ENCODE results near the gene FGFRL1.

Gene FGFRL1, protein sequence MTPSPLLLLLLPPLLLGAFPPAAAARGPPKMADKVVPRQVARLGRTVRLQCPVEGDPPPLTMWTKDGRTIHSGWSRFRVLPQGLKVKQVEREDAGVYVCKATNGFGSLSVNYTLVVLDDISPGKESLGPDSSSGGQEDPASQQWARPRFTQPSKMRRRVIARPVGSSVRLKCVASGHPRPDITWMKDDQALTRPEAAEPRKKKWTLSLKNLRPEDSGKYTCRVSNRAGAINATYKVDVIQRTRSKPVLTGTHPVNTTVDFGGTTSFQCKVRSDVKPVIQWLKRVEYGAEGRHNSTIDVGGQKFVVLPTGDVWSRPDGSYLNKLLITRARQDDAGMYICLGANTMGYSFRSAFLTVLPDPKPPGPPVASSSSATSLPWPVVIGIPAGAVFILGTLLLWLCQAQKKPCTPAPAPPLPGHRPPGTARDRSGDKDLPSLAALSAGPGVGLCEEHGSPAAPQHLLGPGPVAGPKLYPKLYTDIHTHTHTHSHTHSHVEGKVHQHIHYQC

DNA sequence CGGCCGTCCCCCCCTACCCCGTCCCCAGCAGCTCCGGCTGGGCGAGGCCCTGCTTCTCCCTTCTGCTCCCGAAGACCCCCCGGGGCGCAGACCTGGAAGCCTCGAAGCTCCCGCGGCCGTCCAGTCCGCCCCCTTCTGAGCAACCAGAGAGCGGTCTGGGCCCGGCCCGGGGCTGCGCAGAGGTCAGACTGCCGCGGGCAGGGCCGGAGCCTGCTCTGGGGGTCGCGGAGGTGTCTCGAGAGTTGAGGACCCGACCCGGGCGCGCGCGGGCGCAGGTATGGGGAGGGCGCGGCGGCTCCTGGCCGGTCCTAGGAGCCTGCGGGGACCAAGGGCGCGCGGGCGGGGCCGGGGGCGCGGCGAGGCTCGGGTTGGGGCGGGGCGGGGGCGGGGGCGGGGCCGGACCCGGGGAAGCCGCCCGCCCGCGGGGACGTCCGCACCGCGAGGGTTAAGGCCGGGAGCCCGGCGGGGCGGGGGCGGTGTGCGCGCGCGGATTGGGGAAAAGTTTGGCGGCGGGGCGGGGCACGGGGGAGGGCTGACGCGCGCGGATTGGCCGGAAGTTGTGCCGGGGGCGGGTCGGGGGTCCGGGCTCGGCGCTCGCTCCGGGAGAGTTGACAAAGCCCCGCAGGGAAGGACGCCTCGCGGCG is at the start of gene FGFRL1:
FGFRL1 (plus strand) TSS at position 605 of the 644 bp plus-strand sequence. CDS start 860 bp downstream, outside the sequence.
- DNase-seq (ENCODE audit: low read depth), result no peak

DNA sequence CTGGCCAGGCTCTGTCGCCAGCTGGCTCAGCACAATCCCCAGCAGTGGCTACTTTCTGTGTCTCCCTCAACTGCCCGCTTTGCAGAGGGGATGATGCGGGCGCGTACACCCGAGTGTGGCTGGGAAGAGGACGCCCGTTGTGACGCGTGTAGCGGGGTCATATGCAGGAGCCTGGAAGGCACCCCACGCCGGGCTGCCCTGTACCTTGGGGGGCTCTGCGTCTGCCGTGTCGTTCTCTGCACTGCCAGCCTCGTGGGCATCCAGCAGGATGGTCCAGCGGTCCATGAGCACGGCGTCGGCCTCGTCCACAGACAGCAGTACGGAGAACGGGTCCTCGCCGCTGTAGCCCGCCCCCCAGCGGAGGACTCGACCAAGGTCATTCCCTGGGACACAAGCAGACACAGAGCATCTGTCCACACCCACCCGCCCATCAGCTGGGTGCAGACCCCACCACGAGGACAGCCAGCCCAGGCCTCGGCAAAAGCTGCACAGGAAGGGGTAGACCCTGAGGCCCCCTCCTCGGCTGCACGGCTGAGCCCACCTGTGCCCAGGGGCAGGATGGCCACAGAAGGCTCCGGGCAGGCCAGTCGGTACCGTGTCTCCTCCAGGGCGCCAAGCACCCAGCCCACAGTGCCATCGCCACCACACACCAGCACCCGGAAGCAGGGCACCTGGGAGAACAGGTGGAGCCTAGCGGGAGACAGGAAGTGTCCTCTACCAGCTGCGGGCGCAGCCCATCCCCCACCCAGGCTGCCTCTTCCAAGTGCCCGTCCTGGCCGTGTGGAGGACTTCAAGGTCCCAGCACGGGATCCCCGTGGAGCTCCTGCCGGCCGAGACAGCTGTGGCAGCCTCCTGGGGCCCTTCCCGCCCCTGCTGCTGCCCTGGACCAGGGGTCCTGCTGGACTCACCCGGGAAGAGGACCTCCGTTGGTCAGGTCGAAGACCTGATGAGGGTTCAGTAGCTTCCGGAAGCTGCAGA is 48.9 kb upstream of the FGFRL1 start:
- no peak for DNase-seq (ENCODE audit: low read depth)

DNA sequence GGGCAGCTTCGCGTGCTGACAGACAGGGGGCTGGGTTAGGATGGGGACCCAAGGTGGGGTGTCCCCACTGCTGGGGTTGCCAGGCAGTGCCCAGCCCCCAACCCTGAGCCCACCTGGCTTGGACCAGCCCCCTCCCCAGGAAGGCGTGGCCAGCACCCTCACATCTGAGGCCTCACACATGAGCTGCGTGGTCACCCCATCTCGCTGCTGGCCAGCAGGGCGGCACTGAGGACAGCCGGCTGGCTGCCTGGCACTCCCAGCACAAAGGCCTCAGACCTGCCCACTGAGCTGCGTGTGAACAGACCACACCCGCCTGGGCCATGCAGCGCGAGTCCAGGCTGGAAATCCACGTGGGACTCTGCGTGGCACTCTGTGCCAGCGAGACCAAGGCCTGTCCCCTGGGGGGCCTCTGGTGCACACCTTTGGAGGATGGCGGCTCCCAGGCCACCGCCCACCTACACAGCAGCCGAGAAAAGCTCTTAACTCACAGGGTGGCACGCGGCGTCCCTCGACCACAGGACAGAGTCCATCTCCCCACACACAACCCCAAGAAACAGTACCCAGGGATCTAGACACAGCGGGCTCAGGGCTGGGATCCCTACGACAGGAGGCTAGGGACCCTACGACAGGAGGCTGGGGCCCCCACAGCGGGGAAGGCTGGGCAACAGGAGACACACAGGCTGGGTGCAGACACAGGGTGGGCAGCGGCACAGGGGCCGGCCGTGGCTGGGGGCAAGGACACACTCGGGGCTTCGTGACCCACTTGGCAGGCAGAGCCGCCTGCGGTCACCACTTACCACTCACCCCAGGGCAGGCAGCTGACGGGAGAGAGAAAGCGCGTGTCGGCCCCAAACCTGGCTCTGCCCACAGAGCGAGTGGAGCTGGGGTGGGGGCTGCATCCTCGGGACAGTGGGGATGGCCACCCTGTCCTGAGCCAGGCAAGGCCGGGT is 47.9 kb upstream of the FGFRL1 start:
- DNase-seq (ENCODE audit: low read depth), result no peak

DNA sequence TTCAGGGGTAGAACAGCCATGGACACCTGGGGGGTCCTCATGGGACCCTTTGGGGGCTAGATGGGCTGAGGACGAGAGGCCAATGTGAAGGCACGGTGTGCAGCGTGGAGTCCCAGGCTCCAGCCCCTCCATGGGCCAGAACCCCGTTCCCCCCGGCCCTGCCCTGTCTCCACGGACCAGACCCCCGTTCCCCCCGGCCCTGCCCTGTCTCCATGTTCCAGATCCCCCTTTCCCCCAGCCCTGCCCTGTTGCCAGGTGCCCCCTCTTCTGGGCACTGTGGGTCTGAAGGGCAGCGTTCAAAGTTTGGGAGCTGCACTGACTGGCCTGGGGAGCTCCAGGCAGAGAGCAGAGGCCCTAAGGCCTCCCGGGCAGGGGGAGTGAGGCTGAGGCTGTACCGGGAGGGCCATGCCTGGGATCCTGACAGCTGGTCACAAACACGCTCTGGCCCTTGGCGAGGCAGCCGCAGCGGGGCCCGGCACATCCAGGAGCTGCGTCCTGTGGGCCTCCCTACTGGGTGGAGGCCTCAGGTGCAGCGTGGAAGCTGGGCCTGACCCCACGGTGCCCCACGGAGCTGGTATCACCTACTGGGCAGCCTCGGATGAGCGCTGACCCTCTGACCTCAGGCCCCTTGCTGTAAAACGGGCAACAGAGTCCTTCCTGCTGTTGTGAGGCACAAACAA is 46.9 kb upstream of the FGFRL1 start:
- no peak for DNase-seq (ENCODE audit: low read depth)

DNA sequence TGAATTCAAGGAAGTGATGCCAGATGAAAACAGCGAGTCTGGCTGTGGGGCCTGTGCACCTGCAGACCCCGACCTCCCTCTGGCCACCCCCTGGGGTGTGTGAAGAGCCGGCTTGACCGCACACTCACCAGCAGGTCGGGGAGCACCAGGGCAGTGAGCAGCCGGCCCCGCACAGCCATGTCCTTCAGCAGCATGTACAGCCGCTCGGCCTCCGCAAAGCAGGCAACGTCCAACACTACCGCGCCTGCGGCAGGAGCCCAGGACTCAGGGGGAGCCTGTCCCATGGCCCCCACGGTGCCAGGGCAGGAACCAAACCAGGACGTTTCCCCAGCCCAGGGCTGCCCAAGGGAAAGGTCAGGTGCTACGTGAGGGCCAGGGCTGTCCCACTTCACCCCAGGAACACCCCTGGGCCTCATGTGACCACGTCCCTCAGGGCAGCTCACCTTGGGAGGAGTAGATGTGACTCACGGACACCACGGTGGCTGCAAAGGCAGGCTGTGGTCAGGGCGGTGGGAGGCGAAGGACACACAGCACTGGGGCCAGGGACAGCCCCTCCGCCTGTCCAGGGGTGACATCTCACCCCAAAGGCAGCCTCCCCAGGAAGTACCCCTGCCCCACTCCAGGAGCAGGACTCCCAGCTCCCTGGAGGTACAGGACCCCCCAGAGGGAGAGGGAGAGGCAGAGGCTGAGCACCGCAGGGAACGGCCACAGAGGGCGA is 46.2 kb upstream of the FGFRL1 start:
- DNase-seq (ENCODE audit: low read depth), result no peak

DNA sequence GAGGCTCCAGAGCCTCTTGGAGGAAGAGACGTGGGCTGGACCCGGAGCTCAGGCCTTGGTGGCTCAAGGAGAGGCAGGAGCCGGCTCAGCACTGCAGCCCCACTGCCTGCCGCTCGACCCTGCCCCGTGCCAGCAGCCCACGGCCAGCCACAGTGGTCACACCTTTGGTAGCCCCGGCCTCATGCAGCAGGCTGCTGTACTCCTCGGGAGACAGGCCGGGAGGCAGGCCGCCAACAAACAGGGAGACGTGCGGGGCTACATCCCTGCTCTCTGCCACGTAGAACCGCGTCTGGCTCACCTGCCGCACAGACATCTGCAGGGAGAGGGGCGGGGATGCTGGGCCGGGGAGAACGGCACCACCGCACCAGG is 45.7 kb upstream of the FGFRL1 start:
- DNase-seq (ENCODE audit: low read depth), result no peak

DNA sequence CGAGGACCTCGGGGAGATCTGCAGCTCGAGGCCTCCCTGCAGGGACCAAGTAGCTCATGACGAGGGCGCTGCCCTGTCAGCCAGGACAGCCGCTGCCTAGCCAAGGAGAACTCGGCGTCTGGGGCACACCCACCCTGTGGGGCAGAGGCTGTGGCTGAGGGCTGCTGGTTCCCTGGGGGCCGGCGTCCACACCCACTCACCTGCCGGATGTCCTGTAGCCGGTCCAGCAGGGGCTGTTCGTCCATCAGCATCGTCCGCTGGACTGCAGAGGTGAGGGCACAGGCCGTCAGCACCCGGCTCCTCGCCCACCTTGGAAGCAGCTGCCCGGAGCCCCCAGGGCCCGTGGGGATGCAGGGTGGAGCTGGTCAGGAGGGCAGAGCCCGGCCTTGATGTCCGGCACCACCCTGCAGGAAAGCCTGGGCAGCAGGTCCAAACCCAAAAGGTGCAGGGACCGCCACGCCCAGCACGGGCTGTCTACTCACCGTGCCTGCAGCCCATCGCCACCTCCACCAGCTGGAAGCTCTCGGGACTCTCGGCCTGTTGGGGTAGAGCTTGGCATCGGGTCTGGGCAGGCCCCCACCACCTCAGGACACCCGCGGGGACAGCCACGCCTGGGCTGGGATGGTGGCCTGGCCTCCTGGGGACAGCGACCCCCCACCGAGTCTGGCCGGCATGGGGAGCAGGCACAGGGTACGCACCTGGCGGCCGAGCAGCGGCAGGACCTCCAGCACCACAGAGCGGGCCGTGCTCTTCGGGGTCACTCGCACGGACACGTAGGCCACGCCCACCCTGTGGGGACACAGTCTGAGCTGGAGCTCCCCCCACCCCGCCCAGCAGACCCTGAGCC is 44.9 kb upstream of the FGFRL1 start:
- no peak for DNase-seq (ENCODE audit: low read depth)

DNA sequence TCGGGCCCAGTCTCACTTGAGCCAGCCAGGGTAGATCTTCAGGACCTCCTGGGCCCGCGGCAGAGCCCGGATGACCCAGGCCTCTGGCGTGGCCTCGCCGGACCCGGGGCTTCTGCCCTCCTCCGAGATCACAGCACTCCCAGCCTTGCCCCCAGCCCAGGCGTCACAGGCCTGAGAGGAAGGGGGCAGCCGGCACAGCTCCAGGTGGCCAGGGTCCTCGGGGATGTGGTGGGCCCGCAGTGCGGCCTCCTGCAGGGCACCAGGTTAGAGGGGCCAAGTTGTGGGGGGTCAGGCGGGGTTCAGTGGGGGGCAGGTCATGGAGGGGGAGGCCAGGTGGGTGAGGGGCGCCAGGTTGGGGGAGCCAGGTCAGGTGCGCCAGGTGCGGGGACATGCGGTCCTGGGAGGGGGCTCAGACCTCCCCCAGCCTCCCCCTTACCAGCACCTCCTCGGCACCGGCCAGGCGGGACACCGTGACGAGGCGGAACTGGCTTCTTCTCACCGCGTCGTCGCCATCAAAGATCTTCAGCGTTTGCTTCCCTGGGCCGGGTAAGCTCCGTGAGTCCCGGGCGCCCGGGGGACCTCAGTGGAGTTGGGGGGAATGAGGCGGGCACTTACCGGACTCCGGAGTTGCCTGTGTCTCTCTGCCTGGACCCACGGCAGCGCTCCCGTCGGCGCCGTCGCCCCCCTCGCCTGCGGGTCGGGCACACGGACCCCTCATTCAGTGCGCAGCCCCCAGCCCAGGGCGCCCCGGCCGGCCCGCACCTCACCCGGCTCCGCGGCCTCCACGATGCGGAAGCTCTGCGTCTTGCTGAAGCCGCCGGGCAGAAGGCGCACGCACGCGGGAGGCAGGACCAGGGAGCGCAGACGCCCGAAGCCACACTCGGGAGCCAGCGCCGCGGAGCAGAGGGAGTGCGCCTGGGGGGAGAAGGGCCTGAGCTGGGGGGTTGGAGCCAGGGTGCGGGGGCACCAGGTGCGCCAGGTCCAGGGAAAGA is 44.0 kb upstream of the FGFRL1 start:
- no peak for DNase-seq (ENCODE audit: low read depth)

DNA sequence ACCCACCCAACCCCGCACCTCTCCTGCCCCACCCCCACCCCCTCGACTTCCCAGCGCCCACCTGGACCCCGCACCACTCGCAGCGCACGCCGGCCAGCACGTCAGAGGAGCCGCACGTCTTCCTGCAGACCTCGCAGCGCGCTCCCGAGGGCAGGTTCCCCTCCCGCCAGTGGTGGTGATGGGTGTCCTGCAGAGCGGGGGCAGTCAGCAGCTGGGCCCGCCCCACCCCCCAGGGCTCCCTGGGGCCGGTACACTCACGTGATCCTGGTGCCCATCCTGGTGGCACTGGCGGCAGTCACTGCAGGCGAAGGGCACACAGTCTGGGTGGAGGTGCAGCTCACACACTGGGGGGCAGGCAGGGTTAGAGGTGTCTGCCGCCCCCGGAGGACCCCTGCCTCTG is 43.2 kb upstream of the FGFRL1 start:
- no peak for DNase-seq (ENCODE audit: low read depth)

DNA sequence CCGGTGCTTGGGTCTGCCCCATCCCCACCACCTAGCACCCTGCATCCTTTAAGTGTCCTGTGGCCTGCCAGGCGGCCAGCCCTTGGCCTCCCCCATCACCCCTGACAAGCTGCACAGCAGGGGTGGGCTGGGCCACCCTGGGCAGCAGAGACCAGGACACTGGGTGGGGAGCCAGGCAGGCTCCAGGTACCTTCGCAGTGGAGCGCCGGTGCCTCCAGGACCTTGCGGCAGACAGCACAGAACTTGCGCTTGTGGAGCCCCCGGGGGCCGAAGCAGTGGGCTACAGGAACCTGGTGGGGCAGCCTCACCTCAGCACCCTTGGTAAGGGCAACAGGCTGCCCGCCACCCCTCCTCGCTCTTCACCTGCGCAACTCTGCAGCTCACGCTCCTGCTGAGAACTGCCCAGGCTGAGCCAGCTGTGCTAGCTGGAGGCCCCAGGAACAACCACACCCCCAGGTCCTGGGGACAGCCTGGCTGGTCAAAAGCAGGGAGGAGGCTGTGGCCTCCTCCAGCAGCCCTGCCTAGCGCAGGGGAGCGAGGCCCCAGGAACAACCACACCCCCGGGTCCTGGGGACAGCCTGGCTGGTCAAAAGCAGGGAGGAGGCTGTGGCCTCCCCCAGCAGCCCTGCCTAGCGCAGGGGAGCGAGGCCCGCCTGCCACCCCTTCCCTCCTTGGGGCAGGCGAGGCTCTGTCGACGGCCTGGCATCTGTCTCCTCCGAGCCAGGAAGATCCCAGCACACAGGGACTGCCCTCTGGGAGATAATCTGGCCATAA is 42.6 kb upstream of the FGFRL1 start:
- no peak for DNase-seq (ENCODE audit: low read depth)

DNA sequence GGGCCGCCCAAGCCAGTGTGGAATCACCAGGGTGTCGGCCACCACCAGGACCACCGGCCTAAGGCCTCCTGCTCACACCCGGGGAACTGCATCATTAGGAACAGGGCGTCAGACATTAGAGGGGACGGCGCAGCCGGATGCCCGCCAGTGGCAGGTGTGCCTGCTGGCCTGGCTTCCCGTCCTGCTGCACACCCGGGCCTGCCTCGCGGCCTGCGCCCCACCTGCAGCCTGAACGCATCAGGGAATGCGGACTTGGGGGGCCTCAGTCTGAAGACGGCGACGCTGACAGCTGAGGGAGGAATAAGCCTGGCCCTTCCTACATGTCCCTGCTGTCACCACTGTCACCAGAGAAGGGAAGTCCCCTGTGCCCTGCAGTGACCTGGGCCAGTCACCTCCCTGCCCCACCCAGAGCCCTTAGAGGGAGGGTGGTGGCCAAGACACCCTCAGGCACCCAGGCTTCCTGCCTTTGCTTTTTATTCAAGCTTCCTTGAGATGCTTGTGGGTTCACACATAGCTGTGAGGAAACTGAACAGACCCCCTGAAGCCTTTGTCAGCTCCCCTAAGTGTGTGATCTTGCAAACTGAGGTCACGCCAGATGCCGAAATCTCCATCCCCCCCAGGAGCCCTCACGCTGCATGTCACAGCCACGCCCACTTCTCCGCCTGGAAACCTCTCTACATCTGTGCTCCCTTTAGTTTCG is 41.2 kb upstream of the FGFRL1 start:
- DNase-seq (ENCODE audit: low read depth), result no peak

DNA sequence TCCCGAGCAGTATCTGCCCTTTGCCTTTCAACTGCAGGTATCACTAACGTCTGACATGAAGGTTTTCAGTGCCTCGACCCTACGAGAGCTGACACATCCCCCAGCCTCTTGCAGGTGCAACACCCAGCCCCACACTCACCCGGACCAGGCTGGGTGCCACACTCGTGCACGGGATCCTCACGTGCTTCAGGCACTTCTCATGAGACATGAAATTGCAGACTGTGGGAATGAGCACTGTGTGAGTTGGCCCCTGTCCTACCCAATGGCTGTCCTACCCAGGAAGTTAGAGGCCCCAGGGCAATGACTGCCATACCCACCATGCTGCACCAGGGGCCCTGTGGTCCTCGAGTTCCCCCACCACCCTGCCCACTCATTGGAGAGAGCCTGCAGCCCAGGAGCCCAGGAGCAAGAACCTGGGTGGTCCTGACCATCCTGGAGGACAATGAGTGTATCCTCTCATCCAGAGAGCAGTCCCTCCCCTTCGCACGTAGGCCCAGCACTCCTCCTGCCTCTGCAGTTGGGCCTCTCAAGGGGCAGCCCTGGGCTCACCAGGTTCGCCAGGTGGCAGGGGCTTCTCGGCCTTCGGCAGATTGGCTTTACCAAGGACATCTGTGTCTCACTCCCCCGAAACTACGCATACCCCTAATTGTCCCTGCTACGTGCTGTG is 40.4 kb upstream of the FGFRL1 start:
- no peak for DNase-seq (ENCODE audit: low read depth)

DNA sequence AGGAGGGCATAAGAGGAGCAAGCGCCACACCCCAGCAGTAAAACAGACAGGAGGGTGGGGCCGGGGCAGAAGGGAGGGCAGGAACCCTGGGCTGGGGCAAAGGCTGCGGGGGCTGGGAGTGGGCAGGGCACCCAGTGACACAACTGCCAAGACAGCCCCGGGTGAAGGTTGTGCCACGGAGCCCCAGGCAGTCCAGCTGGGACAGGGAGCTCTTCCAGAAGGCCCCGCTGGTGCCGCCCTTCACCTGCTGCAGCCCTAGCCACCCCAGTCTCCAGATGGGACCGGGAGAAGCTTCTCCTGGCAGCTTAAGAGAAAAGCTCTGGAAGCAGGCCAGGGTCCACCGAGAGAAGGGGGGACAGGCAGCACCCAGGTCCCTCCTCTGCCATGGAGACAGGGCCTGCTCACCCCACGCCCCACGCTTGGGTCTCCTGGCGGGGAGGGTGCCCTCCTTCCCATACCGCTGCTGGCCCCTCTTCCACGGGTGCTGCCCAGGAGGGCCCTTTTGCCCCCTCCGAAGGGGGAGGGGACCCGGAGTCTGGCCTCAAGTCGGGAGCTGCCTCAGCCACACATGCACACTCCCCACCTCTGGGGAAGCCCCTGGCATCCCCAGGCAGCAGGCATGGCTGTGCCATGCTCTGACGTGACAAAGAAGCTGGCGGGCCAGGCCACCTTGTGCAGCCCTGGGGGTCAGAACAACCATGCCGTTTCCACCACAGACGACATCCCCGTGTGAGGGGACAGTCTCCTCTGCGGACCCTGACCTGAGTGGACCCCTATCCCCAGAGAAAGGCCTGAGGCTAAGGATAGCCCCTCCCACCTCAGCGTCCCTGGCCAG is 39.5 kb upstream of the FGFRL1 start:
- DNase-seq (ENCODE audit: low read depth), result no peak

DNA sequence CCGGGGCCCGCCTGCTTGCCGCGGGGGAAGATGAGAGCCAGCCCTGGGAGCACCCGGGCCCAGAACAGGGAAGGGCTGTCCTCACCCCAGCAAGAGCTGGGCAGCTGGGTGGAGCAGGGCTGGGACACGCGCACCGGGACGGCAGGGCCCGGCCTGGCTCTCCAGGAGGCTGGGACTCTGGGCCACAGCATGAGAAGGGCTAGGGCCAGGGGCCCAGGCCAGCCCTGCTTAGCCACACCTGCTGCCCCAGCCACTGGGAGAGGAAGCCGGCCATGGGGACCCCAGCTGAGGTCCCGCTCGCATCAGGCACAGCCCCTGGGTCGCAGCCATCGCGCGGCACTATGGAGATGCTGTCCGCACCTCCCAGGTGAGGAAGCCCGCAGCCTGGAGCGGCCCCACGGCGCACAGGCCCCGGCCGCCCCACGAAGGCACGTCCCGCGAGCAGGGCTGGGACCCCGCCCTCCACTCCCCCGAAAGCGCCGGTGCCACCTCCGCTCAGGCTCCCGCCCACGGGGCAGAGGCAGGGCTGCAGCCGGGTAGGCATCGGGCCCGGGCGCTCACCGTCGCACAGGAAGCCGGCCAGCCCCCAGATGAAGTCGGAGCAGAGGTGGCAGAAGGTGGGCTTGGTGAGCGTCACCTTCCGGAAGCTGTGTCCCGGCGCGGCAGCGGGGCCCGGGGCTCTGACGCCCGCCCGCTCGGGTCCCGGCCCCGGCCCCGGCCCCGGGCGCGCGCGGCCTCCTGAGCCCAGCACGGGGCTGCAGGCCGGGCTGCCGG is 38.6 kb upstream of the FGFRL1 start:
- DNase-seq (ENCODE audit: low read depth), result no peak

All from non-pigmented ciliary epithelial cell (primary cell).